ENCODE data around the gene GNAI1.

The GNAI1 gene

DNA sequence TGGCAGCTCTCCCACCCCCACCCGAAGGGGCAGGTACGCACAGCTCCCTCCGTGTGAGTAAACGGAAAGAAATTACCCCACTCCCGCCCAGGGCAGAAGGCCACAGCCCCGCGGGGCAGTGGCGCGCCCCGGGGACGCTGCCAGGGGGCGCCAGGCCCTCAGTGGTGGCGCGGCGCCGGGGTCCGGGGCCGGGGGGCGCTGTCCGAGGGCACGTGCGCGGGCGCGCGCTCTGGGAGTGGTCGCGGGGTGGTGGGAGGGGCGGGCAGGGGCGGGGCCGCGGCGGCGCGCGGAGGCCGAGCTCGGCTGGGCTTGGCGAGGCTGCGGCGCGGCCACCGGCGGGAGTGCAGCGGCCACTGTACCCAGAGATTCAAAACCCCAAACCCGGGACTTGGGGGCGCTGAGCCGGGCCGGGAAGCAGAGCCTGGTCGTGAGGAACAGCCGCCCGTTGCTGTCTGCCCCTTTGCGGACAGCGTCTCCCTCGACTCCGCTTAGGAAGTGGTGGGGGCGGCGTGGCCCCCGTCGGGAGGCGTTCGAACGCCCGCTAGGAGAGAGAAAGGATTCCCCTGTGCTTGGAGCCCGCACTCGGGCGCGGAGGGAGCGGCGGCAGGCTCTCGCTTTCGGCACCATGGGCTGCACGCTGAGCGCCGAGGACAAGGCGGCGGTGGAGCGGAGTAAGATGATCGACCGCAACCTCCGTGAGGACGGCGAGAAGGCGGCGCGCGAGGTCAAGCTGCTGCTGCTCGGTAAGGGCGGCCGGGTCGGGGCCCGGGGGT lies at the start of gene GNAI1:
GNAI1 (plus strand) TSS at position 296 of the 773 bp plus-strand sequence; CDS start at position 626, 330 bp downstream.
- DNase-seq, result no peak

DNA sequence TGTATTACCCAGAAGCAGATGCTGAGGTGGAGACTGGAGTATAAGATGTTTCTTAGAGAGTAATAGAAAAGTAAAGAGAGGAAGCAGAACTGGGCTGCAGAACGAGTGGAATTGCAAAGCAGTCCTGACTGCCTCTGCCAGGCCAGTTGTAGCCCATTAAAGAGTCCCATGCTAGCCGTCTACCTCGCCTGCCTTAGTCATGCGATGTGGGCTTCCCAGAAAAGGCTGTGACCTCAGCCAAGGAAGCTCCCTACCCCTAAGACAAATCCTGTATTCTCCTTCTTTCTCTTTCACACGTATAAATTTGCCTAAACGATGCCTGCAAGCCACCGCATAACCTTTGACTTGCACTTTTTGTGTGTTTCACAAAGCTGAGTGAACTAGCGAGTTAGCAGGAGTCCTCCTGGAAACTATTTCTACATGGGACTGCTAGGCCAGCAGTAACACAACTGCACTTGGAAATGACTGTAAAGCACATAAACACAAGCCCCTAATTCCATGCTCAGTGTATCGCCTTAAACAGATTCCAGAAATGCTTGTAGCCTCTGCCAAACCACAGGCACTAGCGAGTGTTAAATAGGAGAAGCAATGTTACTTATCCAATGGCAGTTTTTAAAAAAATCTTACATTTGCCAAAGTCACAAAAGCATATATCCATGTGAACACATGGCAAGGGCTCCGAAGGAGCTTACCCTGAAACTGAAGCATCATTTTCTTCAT lies 47.4 kb upstream of the GNAI1 start:
- no peak for DNase-seq

DNA sequence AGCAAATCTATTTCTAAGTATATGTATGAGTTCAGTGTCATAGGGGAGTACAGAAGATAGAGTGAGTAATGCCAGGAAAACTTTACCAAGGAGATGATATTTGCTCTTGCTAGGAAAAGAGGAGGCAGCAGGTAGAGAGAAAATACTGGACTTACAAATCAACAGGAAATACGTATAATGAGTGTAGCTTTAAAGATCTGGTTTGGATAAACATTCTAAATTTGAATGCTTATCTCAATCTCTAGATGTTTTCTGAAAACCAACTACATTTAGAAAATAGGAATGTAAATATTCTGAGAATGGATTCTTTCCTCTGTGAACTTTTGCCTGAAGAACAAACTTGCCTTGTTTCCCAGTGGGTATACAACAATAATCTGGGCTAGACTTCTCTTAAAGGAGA lies 46.9 kb upstream of the GNAI1 start:
- DNase-seq, result no peak

DNA sequence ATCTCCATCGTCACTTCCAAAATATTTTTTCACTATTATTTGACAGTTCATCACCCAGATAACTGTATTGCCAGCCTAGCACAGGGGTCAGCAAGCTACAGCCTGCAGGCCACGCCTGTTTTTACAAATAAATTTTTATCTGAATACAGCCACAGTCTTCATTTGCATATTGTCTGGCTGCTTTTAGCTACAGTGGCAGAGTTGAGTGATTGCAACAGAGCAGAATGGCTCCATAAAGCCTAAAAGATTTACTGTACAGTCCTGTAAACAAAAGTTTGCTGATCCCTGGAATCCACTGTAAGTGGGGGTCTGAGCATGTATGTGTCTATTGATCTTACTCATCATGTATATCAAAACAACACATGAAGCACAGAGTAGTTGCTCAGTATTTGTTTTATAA lies 45.9 kb upstream of the GNAI1 start:
- no peak for DNase-seq

DNA sequence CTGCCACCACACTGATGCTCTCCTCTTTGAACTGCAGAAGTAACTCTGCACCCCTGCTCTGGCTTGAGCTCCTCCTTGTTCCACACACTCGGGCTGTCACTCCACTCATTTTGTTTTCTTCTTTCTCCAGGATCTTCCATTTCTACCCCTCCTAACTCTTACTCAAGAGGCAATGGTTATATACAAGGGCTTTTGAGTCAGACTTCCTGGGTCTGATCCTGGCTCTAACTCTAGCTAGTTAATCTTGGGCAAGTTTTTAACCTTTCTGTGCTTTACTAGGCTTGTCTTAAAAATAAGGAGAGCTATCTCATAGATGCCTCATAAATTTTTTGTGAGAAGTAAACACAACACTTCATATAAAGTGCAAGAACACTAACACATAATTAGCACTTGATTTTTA lies 45.3 kb upstream of the GNAI1 start:
- DNase-seq, result no peak

DNA sequence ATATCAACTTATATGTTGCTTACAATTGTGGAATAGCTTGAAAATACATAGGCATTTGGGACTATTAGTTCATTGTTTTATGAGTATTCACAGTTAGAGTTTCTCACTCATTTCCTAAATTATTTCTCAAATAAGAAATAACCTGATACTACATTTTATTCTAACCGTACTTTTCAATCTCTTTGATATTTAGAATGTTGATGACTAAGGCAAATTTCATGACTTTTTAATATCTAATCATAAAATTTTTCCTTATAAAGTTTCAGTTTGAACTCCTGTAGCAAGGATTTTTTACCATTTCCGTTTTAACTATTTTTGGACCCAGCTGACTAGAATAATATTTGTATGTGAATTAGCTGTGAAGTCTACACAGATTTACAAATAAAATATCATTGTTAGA lies 41.3 kb upstream of the GNAI1 start:
- no peak for DNase-seq

DNA sequence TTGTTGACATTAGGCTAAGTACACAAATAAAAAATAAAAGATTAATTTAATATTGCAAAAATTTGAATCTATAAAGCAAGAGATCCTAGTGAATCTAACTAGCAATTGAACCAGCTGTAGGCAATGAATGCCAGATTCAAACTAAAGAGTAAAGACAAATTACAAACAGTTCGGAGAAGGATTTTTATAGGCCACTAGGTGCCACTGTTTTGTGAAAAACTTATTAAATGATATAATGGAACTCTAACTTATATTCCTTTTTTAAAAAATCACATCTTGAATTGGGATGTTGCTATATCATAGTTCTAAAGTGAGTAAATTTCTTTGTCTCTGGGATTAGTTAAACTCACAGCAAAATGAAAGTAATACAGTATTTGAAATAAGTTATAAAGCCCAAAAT lies 39.1 kb upstream of the GNAI1 start:
- DNase-seq, result no peak

DNA sequence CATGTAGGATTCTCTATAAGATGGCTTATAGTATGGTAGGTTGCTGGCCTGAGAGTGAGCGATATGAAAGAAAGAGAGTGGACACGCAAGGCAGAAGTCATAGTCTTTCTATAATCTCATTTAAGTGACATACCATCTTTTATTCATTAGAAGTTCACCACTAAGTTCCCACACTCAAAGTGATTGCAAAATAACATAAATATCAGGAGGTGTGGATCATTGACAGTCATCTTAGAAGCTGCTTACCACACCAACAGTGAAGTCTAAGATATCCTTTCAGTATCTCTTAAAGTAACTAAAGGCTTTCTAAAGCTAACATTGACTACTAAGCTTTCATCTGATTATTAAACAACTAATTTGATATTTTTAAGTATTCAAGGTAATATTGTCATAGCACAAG lies 36.9 kb upstream of the GNAI1 start:
- no peak for DNase-seq

DNA sequence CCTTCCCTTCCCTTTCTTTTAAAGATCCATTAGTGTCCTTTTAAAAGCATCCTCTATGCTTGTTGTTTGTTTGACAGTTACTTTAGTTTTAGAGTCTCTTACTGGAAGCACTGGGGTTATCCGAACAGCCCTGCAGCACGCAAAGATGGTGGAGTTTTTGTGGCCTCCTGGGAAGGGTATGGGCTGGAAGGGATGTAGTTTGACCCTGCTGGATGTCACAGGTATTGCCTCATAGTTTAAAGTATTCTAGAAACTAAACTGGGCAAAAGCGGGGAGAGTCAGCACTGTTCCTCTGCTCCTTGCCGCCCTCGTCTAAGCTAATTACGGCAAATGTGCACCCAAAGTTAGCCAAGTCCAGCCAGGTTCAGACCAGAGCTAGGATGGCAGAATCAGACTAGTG lies 35.8 kb upstream of the GNAI1 start:
- DNase-seq, result no peak

DNA sequence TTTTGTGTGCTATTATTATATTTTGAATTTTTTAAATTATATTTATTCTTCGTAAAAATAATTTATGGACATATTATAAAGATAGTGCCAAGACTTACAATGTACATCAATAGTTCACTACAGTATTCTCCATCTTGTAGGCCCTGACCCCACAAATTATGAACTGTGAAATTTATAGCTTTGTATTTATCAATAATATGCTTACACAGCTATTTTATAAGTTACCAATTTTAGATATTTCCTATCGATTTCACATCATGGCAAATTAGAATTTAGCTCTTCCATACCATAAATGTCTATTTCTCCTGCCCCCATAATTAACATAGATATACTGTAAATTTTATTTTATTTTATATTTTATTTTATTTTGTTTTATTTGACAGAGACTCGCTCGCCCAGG lies 34.4 kb upstream of the GNAI1 start:
- no peak for DNase-seq

DNA sequence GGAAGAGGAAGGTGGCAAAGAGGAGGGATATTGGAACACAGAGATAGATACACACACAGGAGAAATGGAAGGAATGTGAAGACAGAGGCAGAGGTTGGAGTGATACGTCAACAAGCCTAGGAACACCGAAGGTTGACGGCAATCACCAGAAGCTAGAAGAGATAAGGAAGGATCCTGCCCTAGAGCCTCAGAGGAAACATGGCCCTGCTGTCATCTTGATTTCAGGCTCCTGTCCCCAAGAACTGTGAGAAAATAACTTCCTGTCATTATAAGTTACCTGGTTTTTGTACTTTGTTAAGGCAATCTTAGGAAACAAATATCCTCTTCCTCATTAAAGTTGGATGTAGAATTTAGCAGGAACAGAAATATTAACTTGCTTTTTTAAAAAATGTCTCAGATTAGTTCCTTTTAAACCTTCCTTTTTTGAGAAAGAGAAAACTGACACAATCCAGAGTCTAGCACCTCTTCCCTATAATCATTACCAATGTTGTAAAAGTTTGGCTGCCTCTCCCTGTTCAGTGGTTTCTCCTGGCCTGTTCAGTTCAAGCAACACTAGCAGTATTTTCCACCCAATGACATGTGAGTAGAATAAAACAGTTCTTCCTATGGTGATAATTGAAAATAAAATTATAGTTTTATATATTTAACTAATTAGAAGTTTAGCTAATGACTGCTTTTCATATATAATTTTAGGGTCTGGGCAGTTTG lies 28.8 kb upstream of the GNAI1 start:
- DNase-seq, result no peak

DNA sequence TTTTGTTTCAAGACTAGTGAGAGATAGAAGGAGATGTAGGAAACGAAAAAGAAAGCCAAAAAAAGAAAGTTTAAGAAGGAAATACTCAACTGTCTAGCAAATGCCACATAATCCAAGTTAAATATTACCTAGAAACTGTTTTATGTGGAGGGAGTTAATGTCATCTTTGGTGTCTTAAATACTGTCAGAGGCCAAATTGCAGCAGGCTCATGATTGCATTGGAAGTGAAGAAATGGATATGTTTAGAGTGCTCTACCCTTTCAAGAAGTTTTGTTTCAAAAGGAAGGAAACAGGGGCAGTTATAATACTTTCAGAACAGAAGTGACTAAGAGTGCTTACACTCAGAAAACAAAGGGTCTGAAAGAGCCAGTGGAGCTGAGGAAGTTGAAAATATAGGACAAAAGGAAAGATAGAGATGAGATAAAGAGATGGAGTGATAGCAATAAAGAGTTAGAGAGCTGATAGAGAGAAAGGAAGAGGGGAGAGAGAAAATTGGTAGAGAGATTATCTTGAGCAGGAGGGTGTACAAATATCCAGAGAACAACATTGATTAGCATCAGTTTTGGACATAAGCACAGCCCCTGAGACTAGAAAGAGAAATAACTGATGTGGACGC lies 28.0 kb upstream of the GNAI1 start:
- DNase-seq, result no peak

DNA sequence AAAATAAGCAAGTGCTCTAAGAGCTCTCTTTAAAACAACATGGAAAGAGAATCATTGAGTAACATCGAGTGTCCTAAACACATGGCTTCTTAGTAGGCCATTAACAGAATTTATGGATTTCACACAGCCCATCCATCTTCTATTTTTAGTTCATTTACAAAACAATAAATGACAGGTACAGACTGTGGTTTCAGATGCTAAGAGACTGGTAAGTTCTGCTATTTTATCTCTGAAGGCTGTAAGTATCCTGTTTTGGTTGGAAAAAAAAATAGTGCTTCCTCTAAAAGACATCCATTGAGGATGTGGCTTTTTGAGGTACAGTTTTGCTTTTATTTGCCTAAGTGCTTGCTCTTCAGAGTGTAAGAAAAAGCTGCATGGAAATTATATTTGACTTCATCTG lies 27.4 kb upstream of the GNAI1 start:
- DNase-seq, result no peak

DNA sequence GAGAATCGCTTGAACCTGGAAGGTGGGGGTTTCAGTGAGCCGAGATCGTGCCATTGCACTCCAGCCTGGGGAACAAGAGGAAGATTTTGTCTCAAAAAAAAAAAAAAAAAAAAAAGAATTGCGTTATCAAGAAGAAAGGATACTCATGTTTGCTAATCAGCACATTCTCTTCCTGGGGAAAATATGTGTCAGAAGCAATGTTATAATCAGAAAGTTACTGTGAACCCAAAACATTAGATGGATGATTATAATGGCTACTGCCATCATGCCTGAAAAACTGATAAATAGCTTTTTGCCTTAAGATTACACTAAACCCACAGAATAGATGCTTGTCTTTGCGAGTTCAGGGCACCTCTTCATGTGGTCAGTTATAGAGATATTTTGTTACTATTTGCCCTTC lies 24.3 kb upstream of the GNAI1 start:
- DNase-seq, result no peak

DNA sequence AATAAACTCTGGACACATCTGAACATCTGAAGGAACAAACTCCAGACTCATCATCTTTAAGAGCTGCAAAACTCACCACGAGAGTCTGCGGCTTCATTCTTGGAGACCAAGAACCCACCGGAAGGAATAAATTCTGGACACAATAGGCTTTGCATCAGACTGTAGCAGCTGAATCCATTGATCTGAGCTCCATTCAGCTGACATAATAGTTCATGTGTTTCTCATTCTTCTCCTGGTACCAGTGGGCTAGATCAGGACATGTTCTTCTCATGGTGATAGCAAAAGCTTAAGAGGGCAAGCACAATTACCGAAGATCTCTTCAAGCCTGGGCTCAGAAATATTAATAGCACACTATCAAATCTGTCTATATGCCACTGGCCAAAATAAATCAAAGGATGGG lies 20.5 kb upstream of the GNAI1 start:
- DNase-seq, result no peak

DNA sequence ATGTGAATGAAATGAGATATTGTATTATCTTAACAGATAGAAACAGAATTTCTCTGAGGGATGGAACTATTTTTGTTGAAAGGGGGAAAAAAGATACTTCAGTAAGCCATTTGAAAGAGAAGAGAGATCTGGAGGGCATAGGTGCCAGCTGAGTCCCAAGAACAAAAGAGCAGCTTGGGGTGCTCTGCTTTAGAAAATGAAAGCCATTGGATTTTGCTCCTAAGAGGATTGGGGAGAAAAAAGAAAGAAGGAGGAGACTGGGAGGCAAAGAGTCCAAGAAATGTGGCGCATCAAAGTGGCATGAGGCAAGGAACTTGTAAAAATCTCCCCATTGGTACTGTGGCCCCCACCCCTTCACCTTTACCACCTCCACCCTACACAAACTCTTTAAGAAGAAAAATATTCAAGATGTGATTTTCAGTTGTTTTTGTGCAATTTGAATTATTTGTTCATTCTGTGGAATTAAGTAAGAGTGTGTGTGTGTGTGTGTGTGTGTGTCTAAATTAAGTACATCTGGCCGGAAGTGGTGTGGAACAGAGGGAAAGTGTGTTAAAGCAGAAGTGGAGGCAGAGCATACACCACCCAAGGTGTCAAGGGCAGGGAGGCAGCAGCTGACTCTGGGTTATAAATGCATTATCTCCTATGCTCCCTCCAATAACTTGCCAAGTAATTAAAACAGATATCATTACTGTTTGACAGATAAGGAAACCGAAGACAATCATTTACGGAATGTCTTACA lies 9.9 kb upstream of the GNAI1 start:
- DNase-seq, result no peak

DNA sequence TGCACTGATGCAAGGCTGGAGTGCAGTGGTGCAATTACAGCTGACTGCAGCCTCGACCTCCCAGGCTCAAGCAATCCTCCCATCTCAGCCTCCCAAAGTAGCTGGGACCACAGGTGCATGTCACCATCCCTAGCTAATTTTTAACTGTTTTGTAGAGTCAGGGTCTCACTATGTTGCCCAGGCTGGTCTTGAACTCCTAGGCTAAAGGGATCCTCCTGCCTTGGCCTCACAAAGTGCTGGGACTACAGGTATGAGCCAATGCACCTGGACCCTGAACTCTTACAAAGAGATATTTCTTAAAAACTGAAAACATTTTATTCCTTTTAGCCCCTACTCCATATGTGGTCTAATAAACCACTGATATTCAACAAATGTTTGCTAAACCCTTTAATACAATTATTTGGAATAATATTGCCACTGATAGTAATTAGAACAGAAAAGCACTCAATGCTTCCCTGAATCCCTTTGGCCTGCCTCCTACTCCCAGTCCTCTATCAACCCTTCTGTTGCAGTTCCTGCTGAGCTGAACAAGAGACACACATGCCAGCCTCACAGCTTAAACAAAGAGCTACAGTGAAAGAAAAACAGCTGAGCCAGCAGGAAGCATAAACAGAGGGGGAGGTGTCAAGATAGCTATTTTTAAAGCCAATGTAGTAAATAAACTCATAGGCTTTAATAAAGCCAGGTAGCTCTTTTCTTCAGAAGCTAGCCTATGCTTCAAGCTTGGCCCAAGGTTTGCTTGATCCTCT lies 7.0 kb upstream of the GNAI1 start:
- DNase-seq, result no peak

DNA sequence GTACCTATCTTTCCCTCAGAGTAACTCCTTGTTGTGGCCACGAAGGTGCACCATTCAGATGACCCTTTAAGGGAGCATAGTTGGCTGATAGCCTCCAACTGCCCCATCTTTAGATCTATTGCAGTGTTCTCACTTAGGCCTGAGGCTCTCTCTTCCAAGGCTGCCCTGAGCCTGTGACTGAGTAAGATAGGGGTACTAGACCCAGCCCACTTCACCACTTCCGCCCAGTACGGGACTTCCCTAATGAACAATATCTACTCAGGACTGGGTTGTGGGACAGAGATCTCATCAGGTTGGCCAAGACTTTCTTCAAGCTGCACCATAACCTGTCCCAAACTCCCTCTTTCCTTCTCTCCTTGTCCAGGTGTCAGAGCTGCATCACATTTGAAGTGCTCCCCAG lies 5.7 kb upstream of the GNAI1 start:
- no peak for DNase-seq

DNA sequence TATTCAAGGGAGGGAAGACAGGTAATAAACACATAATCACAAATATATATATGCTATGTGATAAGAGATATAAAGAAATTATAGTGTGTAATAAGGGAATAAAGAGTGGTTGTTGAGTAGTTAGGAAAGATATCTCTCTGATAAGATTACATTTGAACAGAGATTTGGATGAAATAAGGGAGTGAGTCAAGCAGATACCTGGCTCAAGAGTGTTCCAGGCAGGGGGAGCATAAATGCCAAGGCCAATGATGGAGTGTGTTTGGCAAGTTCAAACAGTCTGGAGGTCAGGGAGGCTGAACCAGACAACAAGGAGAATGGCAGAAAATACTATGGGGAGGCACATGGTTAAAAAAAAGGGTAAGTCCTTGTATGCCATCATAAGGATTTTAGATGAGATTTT lies 4.8 kb upstream of the GNAI1 start:
- DNase-seq, result no peak

DNA sequence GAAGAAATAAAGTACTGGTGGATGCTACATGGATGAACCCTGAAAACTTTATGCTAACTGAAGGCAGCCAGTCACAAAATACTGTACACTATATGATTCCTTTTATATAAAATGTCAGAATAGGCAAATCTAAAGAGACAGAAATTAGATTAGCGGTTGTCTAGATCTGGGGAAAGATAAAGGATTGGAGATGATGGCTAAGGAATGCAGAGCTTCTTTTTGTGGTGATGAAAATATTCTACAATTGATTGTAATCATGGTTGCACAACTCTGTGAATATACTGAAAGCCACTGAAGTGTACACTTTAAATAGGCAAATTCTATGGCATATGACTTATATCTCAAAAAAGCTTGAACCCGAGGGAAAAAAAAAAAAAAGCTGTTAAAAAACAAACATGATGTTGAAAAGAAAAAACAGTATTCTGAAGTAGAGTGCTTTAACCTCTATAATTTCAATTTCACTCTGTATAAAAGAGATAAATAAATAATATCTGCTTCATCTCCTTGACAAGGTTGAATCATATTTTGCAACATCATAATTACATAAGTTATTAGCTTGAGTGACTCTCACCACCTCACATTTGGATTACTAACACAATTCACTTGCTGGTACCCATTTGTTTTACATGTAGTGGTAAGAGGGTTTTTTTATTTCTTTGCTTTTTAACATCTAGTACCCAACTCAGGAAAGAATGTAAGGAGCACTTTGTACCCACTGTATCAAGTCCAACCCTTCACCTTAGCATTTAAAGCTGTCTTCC lies 2.8 kb upstream of the GNAI1 start:
- no peak for DNase-seq

DNA sequence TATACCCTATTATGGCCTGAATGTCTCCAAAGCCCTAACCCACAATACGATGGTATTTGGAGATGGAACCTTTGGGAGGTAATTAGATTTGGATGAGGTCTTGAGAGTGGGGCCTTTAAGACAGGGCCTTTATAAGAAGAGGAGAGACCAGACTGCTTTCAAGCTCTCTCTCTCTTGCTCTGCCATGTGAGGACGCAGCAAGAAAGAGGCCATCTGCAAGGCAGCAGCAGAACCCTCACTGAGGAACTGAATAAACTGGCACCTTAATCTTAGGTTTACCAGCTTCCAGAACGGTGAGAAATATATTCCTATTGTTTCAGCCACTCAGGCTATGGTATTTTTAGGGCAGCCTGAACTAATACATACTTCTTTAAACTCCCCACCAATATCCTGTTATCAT lies 2.0 kb upstream of the GNAI1 start:
- no peak for DNase-seq

Measured in activated naive CD4-positive, alpha-beta T cell treated with Interleukin-2 at 50 U/mL for 16 hours (primary cell).